PC-3 (cell line): ENCODE measurements around the gene CHI3L1. TPM values are rescaled to one million over a fixed set of nuclear protein-coding genes. Genes with fewer than 3 reads are reported as not detected.

ENCODE experiments used
- ATAC-seq: fragments of 200-7000 bp; cut with Tn5 transposase; 2 replicates; pipeline ENCODE4 v1.9.1; 2020; ENCODE audit warnings: mild to moderate bottlenecking, moderate library complexity
- BruUV-seq: library from RNA; stranded (reverse); fragments of 400-500 nt; replicated peaks from 2 replicates; lab custom pipeline; 2021; lab: Mats Ljungman, UMichigan
- CTCF ChIA-PET: fragments of 300-600 bp; sonication (Branson Sonifier 250); formaldehyde crosslinking; loops from one replicate; lab custom pipeline; 2022; ENCODE audit warnings: antibody characterized with exemption; lab: Charles Lee
- POLR2A ChIA-PET: fragments of 300-600 bp; sonication (Branson Sonifier 250); formaldehyde crosslinking; loops from one replicate; lab custom pipeline; 2022; ENCODE audit warnings: antibody characterized with exemption; ENCODE audit not compliant: unreplicated experiment; lab: Charles Lee
- DNase-seq: peaks from one replicate; pipeline ENCODE4 v3.0.0-alpha.2; 2015
- H2AFZ ChIP-seq: fragments of 300-600 bp; sonication (generic); 2 replicates; pipeline ENCODE4 v1.6.0; 2016; ENCODE audit warnings: antibody characterized with exemption, low read length
- H3F3A ChIP-seq: fragments of 300-600 bp; sonication (generic); one replicate; pipeline ENCODE4 v1.6.0; 2017; ENCODE audit warnings: antibody characterized with exemption, low read length, control low read depth, mild to moderate bottlenecking; ENCODE audit not compliant: unreplicated experiment
- H3K27ac ChIP-seq: fragments of 300-600 bp; sonication (generic); 2 replicates; pipeline ENCODE4 v1.5.1; 2016; ENCODE audit warnings: mild to moderate bottlenecking, low read length
- H3K27me3 ChIP-seq: fragments of 300-600 bp; sonication (generic); 2 replicates; pipeline ENCODE4 v1.6.1; 2016; ENCODE audit warnings: low read length, mixed read lengths
- H3K36me3 ChIP-seq: fragments of 300-600 bp; sonication (generic); 2 replicates; pipeline ENCODE4 v1.6.1; 2016; ENCODE audit warnings: low read depth, mixed run types, low read length, mixed read lengths
- H3K4me1 ChIP-seq: fragments of 300-600 bp; sonication (generic); 2 replicates; pipeline ENCODE4 v1.5.1; 2016; ENCODE audit warnings: low read length; ENCODE audit not compliant: insufficient read depth
- H3K4me2 ChIP-seq: fragments of 300-600 bp; sonication (generic); 2 replicates; pipeline ENCODE4 v1.6.0; 2016; ENCODE audit warnings: low read length
- H3K4me3 ChIP-seq: fragments of 300-600 bp; sonication (generic); 2 replicates; pipeline ENCODE4 v1.5.1; 2016; ENCODE audit warnings: mild to moderate bottlenecking, low read length, mixed read lengths
- H3K79me2 ChIP-seq: fragments of 300-600 bp; sonication (generic); 2 replicates; pipeline ENCODE4 v1.6.1; 2017; ENCODE audit warnings: low read length, mixed read lengths
- H3K9ac ChIP-seq: fragments of 300-600 bp; sonication (generic); 2 replicates; pipeline ENCODE4 v1.6.0; 2016; ENCODE audit warnings: mild to moderate bottlenecking, low read length
- H3K9me2 ChIP-seq: fragments of 300-600 bp; sonication (generic); replicated peaks from 2 replicates; pipeline ENCODE4 v1.6.1; 2016; ENCODE audit warnings: mixed run types, low read length, mixed read lengths
- H3K9me3 ChIP-seq: fragments of 300-600 bp; sonication (generic); 2 replicates; pipeline ENCODE4 v1.6.1; 2016; ENCODE audit warnings: low read length, mixed read lengths
- H4K20me1 ChIP-seq: fragments of 300-600 bp; sonication (generic); 2 replicates; pipeline ENCODE4 v1.6.1; 2016; ENCODE audit warnings: low read length, mixed read lengths
- EZH2 ChIP-seq: fragments of 300-600 bp; sonication (generic); IDR thresholded peaks from one replicate; pipeline ENCODE4 v1.6.1; 2017; ENCODE audit warnings: antibody characterized with exemption, mild to moderate bottlenecking, low read length; ENCODE audit not compliant: unreplicated experiment
- EZH2phosphoT487 ChIP-seq: fragments of 300-600 bp; sonication (generic); IDR thresholded peaks from 2 replicates; pipeline ENCODE4 v1.6.1; 2018; ENCODE audit warnings: mild to moderate bottlenecking, antibody characterized with exemption, low read length, borderline replicate concordance
- intact Hi-C: fragments of 100-400 bp; cut with micrococcal nuclease; formaldehyde crosslinking; loops from 2 replicates; pipeline ENCODE4 v1.9.0; 2023
- total RNA-seq: library from RNA; depleted of rRNA; stranded (reverse); fragments of >200 nt; gene quantifications from 2 replicates; pipeline ENCODE4 v1.2.3, GENCODE V29; 2014
- TF ChIP-seq, protein P1 (sequence below): fragments of 300-600 bp; sonication (generic); conservative IDR thresholded peaks from 2 replicates; pipeline ENCODE4 v1.5.1; 2017; ENCODE audit warnings: antibody characterized with exemption, low read depth, mild to moderate bottlenecking, low read length

The CHI3L1 gene
- total RNA-seq, 1 experiment from 2014 or later: not detected

DNA sequence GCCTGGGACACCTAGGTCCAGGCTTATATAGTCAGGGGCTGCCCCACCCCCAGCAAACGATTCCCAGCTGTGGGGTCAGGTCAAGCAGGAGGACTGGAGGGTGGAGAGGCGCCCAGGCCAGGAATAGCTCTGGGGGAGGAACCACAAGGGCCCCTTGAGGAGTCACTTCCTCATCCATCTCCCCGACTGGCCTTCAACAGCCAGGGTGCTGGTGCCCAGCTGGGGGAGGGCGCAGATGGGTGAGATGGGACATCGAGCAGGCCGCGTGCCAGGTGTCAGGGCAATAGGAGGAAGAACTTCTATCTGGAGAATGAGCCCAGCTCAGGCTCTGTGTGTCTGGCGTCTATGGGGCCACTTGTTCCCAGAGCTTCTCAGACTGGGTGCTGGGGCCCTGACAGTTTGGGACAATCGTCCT lies 10.7 kb downstream of the CHI3L1 start:
- intact Hi-C loops: no loop called here
- Histone ChIP-seq H3K4me1 (peaks cover 13% of the 10 kb centered on the region), H3K9ac (no peak overlapping the region), H3K36me3 (no peaks in the 10 kb centered on the region), H3F3A (no peaks in the 10 kb centered on the region), H4K20me1 (no peaks in the 10 kb centered on the region), H3K9me2 (no peaks in the 10 kb centered on the region), H2AFZ (no peak overlapping the region), H3K4me2 (no peak overlapping the region), H3K79me2 (no peaks in the 10 kb centered on the region), H3K27ac (no peak overlapping the region), H3K4me3 (no peak overlapping the region), H3K27me3 (no peaks in the 10 kb centered on the region), H3K9me3 (no peaks in the 10 kb centered on the region)
- ChIA-PET POLR2A (no interaction called here), CTCF (no interaction called here)
- no peak for ATAC-seq
- no peak for TF ChIP-seq EZH2
- BruUV-seq: no TSS peak
- no peak for DNase-seq

DNA sequence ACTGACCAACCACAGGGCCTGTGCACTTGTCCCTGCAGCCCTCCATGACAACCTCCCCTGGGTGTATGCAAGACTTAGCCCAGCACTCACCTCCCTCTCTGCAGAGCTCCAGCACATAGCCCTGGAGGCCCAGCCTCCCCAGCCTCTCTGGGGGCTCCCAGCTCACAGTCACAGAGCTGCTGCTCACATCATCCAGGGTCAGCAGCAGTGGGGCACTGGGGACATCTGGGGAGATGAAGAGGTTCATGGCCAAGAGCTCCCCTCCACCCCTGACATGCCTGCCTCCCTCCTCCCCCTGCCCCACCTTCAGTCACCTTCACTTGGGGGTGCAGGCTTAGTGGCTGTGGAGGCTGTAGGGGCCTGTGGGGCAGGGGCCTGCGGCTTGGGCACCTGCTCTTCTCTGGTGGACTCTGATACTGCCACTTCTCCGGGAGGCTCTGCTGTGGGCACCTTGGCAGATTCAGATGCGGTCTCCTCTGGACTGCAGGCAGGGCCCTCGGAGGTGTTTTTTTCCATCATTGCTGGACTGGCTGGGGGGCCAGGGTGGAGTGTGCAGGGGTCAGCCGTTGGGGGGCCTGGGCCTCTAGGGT lies 11.2 kb downstream of the CHI3L1 start, which contains the start of gene MYBPH:
TSS of gene MYBPH (minus strand) at position 590 of the 590 bp plus-strand sequence. CDS start at position 519, 71 bp downstream.
- BruUV-seq: no TSS peak

DNA sequence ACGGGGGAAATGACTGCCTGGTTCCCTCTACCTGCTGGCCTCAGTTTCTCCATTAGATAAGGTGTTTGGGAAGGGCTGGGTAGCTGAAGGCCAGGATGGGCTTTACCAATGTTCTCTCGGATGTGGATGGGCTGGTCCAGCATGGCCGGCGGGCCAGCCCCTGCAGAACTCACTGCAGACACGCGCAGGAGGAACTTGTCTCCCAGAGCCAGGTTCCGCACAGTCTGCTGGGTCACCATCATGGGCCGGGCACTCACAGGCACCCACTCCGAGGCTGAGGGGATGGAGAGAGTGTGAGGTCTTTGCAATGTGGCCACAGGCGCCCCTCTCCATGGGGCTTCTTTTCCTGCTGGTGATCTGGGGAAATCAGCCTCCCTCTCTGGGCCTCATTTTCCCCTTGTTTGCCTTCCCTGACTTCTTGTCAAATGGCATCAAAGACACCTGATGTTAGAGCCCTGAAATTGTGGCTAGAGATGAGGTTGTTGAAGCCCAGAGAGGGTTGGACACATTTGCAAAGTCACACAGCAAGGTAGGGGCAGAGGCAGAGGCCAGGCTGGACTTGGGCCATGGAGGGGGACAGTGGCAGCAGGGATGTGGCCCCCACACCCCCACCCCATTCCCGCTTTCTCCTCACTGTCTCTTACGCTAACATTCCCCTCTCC lies 12.0 kb downstream of the CHI3L1 start:
- ChIA-PET POLR2A (no interaction called here), CTCF (no interaction called here)
- TF ChIP-seq EZH2phosphoT487: no peak
- TF ChIP-seq EZH2: no peak
- TF ChIP-seq, protein P1, sequence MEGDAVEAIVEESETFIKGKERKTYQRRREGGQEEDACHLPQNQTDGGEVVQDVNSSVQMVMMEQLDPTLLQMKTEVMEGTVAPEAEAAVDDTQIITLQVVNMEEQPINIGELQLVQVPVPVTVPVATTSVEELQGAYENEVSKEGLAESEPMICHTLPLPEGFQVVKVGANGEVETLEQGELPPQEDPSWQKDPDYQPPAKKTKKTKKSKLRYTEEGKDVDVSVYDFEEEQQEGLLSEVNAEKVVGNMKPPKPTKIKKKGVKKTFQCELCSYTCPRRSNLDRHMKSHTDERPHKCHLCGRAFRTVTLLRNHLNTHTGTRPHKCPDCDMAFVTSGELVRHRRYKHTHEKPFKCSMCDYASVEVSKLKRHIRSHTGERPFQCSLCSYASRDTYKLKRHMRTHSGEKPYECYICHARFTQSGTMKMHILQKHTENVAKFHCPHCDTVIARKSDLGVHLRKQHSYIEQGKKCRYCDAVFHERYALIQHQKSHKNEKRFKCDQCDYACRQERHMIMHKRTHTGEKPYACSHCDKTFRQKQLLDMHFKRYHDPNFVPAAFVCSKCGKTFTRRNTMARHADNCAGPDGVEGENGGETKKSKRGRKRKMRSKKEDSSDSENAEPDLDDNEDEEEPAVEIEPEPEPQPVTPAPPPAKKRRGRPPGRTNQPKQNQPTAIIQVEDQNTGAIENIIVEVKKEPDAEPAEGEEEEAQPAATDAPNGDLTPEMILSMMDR: no peak
- H3F3A ChIP-seq: no peaks in the 10 kb centered on the region
- no peaks in the 10 kb centered on the region for H3K36me3 ChIP-seq
- intact Hi-C loops: no loop called here
- no peak for ATAC-seq
- H4K20me1 ChIP-seq: no peaks in the 10 kb centered on the region
- H3K9me3 ChIP-seq: no peaks in the 10 kb centered on the region
- H3K9me2 ChIP-seq: no peaks in the 10 kb centered on the region
- H3K27ac ChIP-seq: no peak overlapping the region
- DNase-seq: no peak
- H3K4me1 ChIP-seq: peaks cover 13% of the 10 kb centered on the region
- no peak overlapping the region for H3K4me3 ChIP-seq
- no peak overlapping the region for H3K4me2 ChIP-seq
- BruUV-seq: no TSS peak
- no peaks in the 10 kb centered on the region for H3K79me2 ChIP-seq
- H2AFZ ChIP-seq: no peak overlapping the region
- H3K9ac ChIP-seq: no peak overlapping the region
- H3K27me3 ChIP-seq: no peaks in the 10 kb centered on the region

More for the DNA sequence above, 11.2 kb downstream of the CHI3L1 start, which contains the start of gene MYBPH:
- Histone ChIP-seq H3F3A (no peaks in the 10 kb centered on the region), H3K4me1 (peaks cover 13% of the 10 kb centered on the region), H3K36me3 (no peaks in the 10 kb centered on the region), H3K79me2 (no peaks in the 10 kb centered on the region), H3K9me2 (no peaks in the 10 kb centered on the region), H3K4me3 (no peak within 1 kb of the TSS), H2AFZ (no peak within 1 kb of the TSS), H3K9me3 (no peaks in the 10 kb centered on the region), H3K27me3 (no peaks in the 10 kb centered on the region), H3K27ac (no peak within 1 kb of the TSS), H4K20me1 (no peaks in the 10 kb centered on the region), H3K4me2 (no peak within 1 kb of the TSS), H3K9ac (no peak within 1 kb of the TSS)
- intact Hi-C loops: no loop called here
- TF ChIP-seq EZH2: no peak
- TF ChIP-seq EZH2phosphoT487: no peak
- TF ChIP-seq, protein P1: no peak
- DNase-seq (no peak), ATAC-seq (no peak)
- ChIA-PET CTCF (no interaction called here), POLR2A (no interaction called here)
